NB4 (cell line): Measurements from ENCODE around the gene DLG5.

ENCODE experiments used
- POLR2A ChIP-seq: IDR thresholded peaks from 2 replicates; pipeline ENCODE4 v1.6.1; 2011; ENCODE audit warnings: mild to moderate bottlenecking; ENCODE audit not compliant: insufficient read length; ENCODE audit errors: extremely low read depth
- TF ChIP-seq, protein P1 (sequence below): IDR thresholded peaks from one replicate; pipeline ENCODE4 v1.5.1; 2012; ENCODE audit warnings: low read depth, low read length
- TF ChIP-seq, protein P2 (sequence below): IDR thresholded peaks from 2 replicates; pipeline ENCODE4 v1.6.1; 2011; ENCODE audit warnings: low read depth, low read length

DNA sequence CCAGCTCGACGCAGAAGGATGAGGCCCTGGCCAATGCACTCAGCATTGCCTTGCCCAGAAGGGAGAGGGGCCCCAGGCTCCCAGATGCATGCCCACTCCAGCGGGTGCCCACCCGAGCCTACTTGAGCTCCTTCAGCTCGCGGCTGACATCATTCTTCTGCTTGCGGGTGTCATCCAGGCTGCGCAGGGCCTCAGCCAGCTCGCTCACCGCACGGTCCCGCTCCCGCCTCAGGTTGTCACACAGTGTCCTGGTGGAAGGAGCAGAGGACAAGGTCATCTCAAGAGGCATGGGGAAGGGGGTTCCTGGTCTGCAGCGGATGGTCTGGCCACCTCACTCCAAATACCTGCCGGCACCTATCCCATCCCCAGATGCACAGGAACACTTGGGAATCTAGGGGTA is 92.8 kb downstream of the DLG5 start:
- TF ChIP-seq, protein P1, sequence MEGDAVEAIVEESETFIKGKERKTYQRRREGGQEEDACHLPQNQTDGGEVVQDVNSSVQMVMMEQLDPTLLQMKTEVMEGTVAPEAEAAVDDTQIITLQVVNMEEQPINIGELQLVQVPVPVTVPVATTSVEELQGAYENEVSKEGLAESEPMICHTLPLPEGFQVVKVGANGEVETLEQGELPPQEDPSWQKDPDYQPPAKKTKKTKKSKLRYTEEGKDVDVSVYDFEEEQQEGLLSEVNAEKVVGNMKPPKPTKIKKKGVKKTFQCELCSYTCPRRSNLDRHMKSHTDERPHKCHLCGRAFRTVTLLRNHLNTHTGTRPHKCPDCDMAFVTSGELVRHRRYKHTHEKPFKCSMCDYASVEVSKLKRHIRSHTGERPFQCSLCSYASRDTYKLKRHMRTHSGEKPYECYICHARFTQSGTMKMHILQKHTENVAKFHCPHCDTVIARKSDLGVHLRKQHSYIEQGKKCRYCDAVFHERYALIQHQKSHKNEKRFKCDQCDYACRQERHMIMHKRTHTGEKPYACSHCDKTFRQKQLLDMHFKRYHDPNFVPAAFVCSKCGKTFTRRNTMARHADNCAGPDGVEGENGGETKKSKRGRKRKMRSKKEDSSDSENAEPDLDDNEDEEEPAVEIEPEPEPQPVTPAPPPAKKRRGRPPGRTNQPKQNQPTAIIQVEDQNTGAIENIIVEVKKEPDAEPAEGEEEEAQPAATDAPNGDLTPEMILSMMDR, result no peak
- no peak for TF ChIP-seq POLR2A
- TF ChIP-seq, protein P2, sequence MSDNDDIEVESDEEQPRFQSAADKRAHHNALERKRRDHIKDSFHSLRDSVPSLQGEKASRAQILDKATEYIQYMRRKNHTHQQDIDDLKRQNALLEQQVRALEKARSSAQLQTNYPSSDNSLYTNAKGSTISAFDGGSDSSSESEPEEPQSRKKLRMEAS, result no peak
